Urinary bladder (tissue), 4 donors: ENCODE measurements around the gene SLC10A7. TPM values are rescaled to one million over a fixed set of nuclear protein-coding genes. Genes with fewer than 3 reads are reported as not detected.

Source experiments
- DNase-seq: peaks from one replicate; pipeline ENCODE4 v3.0.0-alpha.2; 2015; ENCODE audit errors: extremely low spot score
- H3K27ac ChIP-seq: one replicate; pipeline ENCODE4 v1.5.1; 2013; ENCODE audit warnings: low read depth, mild to moderate bottlenecking, moderate library complexity
- H3K36me3 ChIP-seq: one replicate; pipeline ENCODE4 v1.6.1; 2013; ENCODE audit warnings: mild to moderate bottlenecking, moderate library complexity; ENCODE audit not compliant: insufficient read depth
- H3K4me1 ChIP-seq: one replicate; pipeline ENCODE4 v1.6.1; 2013; ENCODE audit warnings: mild to moderate bottlenecking, moderate library complexity; ENCODE audit not compliant: insufficient read depth
- H3K4me3 ChIP-seq: one replicate; pipeline ENCODE4 v1.5.1; 2013; ENCODE audit warnings: low read depth, low read length
- WGBS: extraction: QIAGEN DNeasy Blood & Tissue Kit; methylation state at CpG from one replicate; pipeline ENCODE4 v1.1.7; 2013; 5-methylcytosine and 5-hydroxymethylcytosine counted together
- polyA plus RNA-seq: library from polyadenylated mRNA; stranded (reverse); fragments of 200-250 nt; gene quantifications from one replicate; pipeline ENCODE4 v1.2.3, GENCODE V29; 2013
- total RNA-seq: library from RNA; depleted of rRNA; stranded (reverse); fragments of >200 nt; gene quantifications from one replicate; pipeline ENCODE4 v1.2.3, GENCODE V29; 2014
- donor health status: healthy with polysubstance abuse.
- donor health status: healthy.

SLC10A7 gene
- total and polyA plus RNA-seq, 2 donors = 5.4 to 42.9 TPM

GRCh38 chr4:146329050-146329716 is 192.6 kb downstream of the SLC10A7 start:
- peaks cover under 1% of the 10 kb centered on the region for H3K4me1 ChIP-seq
- no peaks in the 10 kb centered on the region for H3K36me3 ChIP-seq
- no peak overlapping the region for H3K27ac ChIP-seq
- DNase-seq = no peak
- H3K4me3 ChIP-seq = no peak overlapping the region

DNA sequence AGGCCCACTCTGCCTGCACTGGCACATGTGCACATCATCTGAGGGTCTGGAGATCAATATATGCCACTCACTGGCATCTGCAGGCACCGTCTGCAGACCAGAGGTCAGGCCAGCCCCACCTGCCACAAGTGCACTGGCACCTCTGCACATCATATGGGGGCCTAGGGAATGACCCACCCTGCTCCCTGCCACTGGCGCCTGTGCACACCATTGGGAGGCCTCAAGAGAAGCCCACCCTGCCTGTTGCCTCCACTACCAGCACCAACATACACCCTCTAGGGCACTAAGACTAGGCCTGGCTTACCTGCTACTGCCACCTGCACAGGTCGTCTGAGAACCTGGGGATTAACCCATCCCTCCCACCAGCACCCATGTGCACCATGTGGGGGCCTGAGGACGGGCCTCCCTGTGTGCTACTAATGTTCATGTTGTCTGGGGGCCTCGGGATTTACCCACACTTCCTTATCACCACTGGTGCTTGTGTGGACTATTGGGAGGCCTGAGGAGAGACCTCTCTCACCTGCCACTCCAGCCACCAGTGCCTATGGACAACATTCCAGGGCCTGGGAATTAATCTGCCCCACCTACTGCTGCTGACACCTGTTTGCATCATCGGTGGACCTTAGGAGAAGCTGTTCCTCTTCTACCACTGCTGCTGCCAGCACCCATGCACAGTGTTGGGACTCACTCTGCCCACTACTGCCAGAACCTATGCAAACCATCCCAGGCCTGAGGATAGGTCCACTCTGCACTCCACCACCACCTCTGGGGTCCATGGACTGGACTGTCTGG is 193.7 kb downstream of the SLC10A7 start:
- Histone ChIP-seq H3K4me3 (no peak overlapping the region), H3K4me1 (no peaks in the 10 kb centered on the region), H3K27ac (no peak overlapping the region), H3K36me3 (no peaks in the 10 kb centered on the region)
- 94% methylated on average over 6 of the region's 6 CpGs for WGBS
- DNase-seq = no peak

DNA sequence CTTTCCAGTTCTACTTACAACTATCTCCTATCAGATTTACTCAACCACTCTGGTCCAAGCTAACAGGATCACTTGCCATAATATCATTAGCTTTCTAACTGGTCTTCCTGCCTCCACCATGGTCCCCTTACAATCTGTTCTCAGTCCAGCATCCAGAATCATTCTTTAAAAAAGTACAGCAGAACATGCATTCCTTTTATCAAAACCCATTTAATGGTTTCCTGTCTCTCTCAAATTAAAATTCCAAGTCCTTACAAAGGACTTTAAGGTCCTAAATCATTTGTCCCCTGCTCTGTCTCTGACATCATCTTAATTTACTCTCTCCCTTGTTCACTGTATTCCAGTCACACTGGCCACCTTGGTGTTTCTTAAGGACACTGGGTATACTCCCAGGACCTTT is 202.8 kb downstream of the SLC10A7 start:
- Histone ChIP-seq H3K27ac (no peak overlapping the region), H3K4me3 (no peak overlapping the region), H3K36me3 (no peaks in the 10 kb centered on the region), H3K4me1 (no peaks in the 10 kb centered on the region)
- DNase-seq = no peak

GRCh38 chr4:146317783-146318182 is 204.0 kb downstream of the SLC10A7 start:
- no peak overlapping the region for H3K4me3 ChIP-seq
- no peaks in the 10 kb centered on the region for H3K36me3 ChIP-seq
- H3K4me1 ChIP-seq = no peaks in the 10 kb centered on the region
- WGBS = 95% methylated on average over 1 of the region's 1 CpG
- H3K27ac ChIP-seq = no peak overlapping the region
- no peak for DNase-seq

GRCh38 chr4:146315184-146315583 is 206.6 kb downstream of the SLC10A7 start:
- Histone ChIP-seq H3K4me3 (no peak overlapping the region), H3K36me3 (no peaks in the 10 kb centered on the region), H3K4me1 (no peaks in the 10 kb centered on the region), H3K27ac (no peak overlapping the region)
- WGBS = 97% methylated on average over 1 of the region's 1 CpG
- DNase-seq = no peak

DNA sequence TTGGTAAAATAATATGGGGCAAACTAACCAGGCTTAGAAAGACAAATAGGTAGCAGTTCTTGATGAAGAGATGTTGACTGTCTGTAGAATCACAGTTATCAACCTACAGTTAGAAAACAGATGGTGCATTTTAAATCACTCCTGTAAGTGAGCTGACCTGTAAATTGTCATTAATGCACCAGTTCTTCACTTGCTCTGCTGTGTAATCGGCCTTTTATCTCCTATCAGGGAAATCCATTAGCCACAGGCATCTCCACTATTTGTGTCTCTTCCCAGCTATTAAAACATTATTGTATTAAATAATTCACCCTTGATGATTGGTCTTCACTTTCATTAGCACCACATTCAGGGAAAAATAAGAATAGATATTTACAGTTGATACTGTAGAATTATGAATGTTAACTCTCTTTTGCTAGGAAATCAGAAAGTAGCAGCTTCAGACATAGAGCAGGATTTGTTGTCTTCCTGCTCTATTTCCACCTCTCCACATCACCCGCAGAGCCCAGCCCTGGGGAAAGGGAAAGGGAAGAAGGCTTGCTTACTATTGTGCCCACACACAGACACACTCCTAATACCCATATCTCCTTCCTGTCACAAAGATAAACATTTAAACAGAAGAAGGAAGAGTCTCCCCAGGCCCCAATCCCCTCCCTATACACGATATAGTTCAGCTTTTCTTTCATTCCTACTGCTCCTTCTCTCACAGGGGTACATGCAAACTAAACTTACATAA is 210.3 kb downstream of the SLC10A7 start:
- no peak overlapping the region for H3K27ac ChIP-seq
- H3K4me3 ChIP-seq = no peak overlapping the region
- no peaks in the 10 kb centered on the region for H3K4me1 ChIP-seq
- no peak for DNase-seq
- WGBS = 48% methylated on average over 3 of the region's 3 CpGs
- H3K36me3 ChIP-seq = no peaks in the 10 kb centered on the region

DNA sequence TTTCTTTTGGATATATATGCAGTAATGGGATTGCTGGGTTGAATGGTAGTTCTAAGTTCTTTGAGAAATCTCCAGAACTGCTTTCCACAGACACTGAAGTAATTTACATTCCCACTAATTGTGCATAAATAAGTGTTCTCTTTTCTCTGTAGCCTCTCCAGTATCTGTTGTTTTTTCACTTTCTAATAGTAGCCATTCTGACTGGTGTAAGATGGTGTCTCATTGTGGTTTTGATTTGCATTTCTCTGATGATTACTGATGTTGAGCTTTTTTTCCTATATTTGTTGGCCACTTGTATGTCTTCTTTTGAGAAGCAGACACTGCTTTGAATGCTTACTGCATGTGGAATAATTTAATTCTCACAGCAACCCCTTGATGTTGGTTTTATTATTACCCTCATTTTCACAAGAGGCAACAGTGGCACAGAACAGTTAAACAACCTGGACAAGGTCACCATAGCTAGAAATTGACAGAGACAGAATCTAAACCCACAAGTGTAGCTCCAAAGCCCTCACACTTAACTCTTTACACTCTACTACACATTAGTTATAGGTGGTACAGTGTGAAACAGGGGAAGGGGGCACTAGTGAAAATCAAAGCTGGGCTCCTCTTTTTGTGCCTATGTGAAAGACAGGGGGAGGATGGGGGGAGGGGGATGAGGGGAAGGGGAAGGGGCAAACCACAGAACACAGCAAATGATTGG is 211.3 kb downstream of the SLC10A7 start:
- no peak overlapping the region for H3K27ac ChIP-seq
- no peaks in the 10 kb centered on the region for H3K4me1 ChIP-seq
- no peak overlapping the region for H3K4me3 ChIP-seq
- no peaks in the 10 kb centered on the region for H3K36me3 ChIP-seq
- DNase-seq = no peak

- DNase-seq = no peak
- Histone ChIP-seq H3K4me3 (no peak overlapping the region), H3K36me3 (no peaks in the 10 kb centered on the region), H3K4me1 (no peaks in the 10 kb centered on the region), H3K27ac (no peak overlapping the region)
- WGBS = 75% methylated on average over 5 of the region's 5 CpGs
Observed at GRCh38 chr4:146308951-146309350, 212.8 kb downstream of the SLC10A7 start.

DNA sequence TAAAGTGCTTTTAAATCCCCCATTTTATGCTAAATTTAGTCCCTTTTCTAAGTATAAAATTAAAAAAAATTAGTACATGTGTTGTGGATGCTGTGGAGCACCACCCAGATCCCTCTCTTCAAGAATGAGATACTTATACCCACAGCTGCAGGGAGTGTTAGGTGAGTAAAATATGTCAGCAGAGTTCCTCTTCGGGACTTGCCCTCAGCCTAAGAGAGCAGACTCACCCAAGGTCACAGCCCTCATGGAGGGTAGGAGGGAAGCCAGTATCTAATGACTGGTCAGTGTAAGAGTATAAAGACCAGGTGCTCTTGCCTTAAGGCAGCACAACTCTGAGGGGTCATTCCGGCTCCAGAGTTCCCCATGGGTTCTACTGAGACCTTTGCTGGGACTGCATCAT is 218.9 kb downstream of the SLC10A7 start:
- DNase-seq = no peak
- WGBS = 96% methylated on average over 2 of the region's 2 CpGs
- no peak overlapping the region for H3K27ac ChIP-seq
- no peaks in the 10 kb centered on the region for H3K4me1 ChIP-seq
- H3K4me3 ChIP-seq = no peak overlapping the region
- no peaks in the 10 kb centered on the region for H3K36me3 ChIP-seq

DNA sequence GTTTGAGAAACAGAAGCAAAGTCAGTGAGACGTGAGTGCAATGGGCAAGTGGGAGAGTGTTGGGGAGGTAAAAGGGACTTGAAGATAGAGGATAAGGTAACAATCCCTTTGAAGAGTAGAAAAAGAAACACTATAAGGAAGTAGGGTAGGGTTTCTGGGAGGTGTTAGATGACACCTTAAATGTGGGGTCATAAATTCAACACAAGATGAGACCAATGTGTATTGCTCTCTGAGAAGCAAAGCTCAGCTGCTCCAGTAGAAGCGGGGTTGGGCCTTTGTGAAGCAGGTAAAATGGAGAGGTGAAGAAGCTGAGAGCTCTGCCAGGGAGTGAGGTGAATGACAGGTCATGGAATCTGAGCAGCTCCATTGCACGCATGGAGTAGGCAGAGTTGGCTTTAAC is 222.1 kb downstream of the SLC10A7 start:
- no peak overlapping the region for H3K27ac ChIP-seq
- no peak for DNase-seq
- 96% methylated on average over 3 of the region's 3 CpGs for WGBS
- H3K4me3 ChIP-seq = no peak overlapping the region
- H3K4me1 ChIP-seq = no peaks in the 10 kb centered on the region
- no peaks in the 10 kb centered on the region for H3K36me3 ChIP-seq

DNA sequence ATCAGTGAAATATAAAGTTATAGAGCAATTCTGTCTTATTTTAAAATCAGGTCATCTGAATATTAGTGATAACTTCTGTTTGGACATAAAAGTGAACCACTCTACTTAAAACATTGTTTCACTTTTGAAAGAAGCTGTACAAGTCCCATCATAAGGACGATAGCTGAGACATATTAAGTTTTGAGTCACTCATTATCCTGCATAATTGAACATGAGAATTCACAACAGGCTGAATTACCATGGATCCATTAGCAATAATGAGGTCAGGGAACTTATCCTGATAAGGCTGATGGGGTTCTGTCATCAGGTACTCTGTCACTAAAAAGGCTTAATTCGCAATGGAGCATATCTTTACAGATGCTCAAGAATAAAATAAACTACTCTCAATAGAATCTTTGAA is 227.0 kb downstream of the SLC10A7 start:
- Histone ChIP-seq H3K36me3 (no peaks in the 10 kb centered on the region), H3K27ac (no peak overlapping the region), H3K4me1 (no peaks in the 10 kb centered on the region), H3K4me3 (no peak overlapping the region)
- WGBS = 84% methylated on average over 2 of the region's 2 CpGs
- DNase-seq = no peak

DNA sequence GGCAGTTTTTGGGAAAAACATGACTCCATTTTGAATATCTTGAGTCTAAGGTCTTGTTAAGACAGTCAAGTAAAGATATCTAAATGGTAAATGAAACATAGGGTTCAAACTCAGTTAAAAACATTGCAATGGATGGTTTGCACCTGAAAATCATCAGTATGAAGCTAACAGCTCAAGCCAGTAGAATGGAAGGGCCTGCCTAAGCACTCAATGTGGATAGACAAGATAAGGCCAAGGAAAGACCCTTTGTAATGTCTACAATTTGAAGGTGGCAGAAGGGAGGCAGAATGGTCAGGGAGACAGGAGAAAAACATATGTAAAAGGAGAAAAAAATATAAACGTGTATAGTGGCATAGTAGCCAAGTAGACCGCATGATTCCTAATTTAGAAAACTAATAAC is 229.2 kb downstream of the SLC10A7 start:
- H3K27ac ChIP-seq = no peak overlapping the region
- no peak for DNase-seq
- H3K36me3 ChIP-seq = no peaks in the 10 kb centered on the region
- 39% methylated on average over 2 of the region's 2 CpGs for whole genome bisulfite sequencing
- H3K4me1 ChIP-seq = no peaks in the 10 kb centered on the region
- no peak overlapping the region for H3K4me3 ChIP-seq

DNA sequence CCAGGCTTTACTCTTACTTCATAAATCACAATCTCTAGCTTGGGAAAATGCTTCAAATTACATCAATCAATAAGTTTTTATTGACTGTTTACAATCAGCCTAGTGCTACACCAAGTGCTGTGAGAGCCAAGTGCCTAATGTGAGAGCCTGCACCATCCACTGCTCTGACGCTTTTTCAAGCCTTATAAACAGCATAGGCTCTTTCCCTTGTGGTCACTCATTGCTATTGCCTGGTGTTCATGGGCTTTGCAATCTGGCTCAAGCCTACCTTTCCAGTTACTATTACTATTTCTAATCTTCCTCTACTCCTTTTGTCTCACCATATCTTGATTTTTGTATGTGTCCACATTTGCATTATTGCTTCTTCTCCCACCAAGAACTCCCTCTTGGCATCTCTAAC is 230.4 kb downstream of the SLC10A7 start:
- no peak overlapping the region for H3K4me3 ChIP-seq
- 93% methylated on average over 1 of the region's 1 CpG for WGBS

More for the DNA sequence above, 230.4 kb downstream of the SLC10A7 start:
- H3K36me3 ChIP-seq = no peaks in the 10 kb centered on the region
- no peaks in the 10 kb centered on the region for H3K4me1 ChIP-seq
- no peak for DNase-seq
- H3K27ac ChIP-seq = no peak overlapping the region
